ENCODE results near the gene TRIM23. TPM values are rescaled to one million over a fixed set of nuclear protein-coding genes. Genes with fewer than 3 reads are reported as not detected.

The TRIM23 gene
- total RNA-seq, 2 experiments from 2014 or later: 10.6 to 13.0 TPM

DNA sequence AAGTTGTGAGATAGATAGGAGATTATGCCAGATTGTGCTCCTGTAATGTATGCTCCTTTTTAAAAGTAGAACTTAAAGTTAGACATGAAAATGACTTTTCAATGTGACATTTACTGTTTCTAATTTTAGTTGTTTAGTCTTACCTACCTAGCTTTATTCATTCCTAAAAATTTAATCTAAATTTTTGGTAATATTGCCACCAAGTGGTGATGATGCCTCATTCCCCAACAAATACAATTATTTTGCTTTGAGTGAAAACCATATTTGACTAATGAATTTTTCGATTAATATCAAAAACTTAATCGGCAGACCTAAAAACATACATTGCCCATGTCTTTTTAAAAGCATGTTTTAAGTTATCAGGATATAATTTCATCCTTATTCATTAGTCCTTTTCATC, 35.4 kb downstream of the TRIM23 start:
- POLR2A ChIA-PET: interaction anchor here (0.6 kb wide), 2 partner anchors 21 to 122 kb away, joined by 5 to 8 read pairs; no protein-coding TSS in a partner anchor
- no peak overlapping the region for H3K27ac ChIP-seq (ENCODE audit: low read depth, low read length, poor library complexity, severe bottlenecking)
- intact Hi-C loops (cut with micrococcal nuclease; ENCODE audit: unreplicated experiment): no loop called here
- TF ChIP-seq EZH2phosphoT487 (IDR thresholded peaks at IDR 0.05; ENCODE audit: borderline replicate concordance, low read depth, low read length): no peak
- TF ChIP-seq CTCF (conservative IDR thresholded peaks at IDR 0.05; ENCODE audit: low read length): peak; percentile 63
- no peaks in the 10 kb centered on the region for H3K4me1 ChIP-seq (ENCODE audit: insufficient read depth, low read length, poor library complexity, severe bottlenecking)
- no TSS peak for BruUV-seq (replicated peaks)
- CTCF ChIA-PET (ENCODE audit: unreplicated experiment): no interaction called here
- DNase-seq (ENCODE audit: low spot score): no peak
- no peak overlapping the region for H2AFZ ChIP-seq (ENCODE audit: low read length)
- no peaks in the 10 kb centered on the region for H4K20me1 ChIP-seq (ENCODE audit: insufficient read depth, low read length)
- H3K9me2 ChIP-seq (ENCODE audit: insufficient read depth, low read length): no peaks in the 10 kb centered on the region
- H3K4me3 ChIP-seq (ENCODE audit: low read depth, low read length, poor library complexity, severe bottlenecking): no peak overlapping the region
- H3K79me2 ChIP-seq (ENCODE audit: insufficient read depth, low read depth, low read length): no peaks in the 10 kb centered on the region
- H3K4me2 ChIP-seq (ENCODE audit: low read length): no peak overlapping the region
- no peaks in the 10 kb centered on the region for H3K9me3 ChIP-seq (ENCODE audit: low read length)
- peaks cover 90% of the 10 kb centered on the region for H3K36me3 ChIP-seq (ENCODE audit: insufficient read depth, low read length)

DNA sequence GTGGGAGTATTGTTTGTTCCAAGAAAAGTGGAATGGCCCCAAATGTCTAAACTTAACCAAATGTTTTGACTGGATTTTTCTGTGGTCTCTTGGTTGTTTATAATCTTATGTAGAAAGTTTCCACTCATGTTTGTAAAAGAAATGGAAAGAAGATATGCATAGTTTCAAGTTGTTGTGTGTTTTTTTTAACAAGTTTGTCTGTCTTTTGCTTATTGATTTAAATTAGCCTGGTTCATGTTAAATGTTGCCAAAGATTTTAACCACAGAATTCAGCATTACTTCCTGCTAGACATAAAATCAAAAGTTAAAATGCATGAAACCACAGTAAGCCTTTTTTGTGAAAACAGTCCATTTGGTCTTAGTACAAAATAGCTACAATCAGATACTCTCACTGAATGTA, 47.0 kb downstream of the TRIM23 start:
- Histone ChIP-seq H4K20me1 (ENCODE audit: insufficient read depth, low read length) (no peaks in the 10 kb centered on the region), H3K4me1 (ENCODE audit: insufficient read depth, low read length, poor library complexity, severe bottlenecking) (no peaks in the 10 kb centered on the region), H3K36me3 (ENCODE audit: insufficient read depth, low read length) (peaks cover 79% of the 10 kb centered on the region), H3K27ac (ENCODE audit: low read depth, low read length, poor library complexity, severe bottlenecking) (no peak overlapping the region), H3K4me2 (ENCODE audit: low read length) (no peak overlapping the region), H3K9me2 (ENCODE audit: insufficient read depth, low read length) (no peaks in the 10 kb centered on the region), H3K9me3 (ENCODE audit: low read length) (no peaks in the 10 kb centered on the region), H3K4me3 (ENCODE audit: low read depth, low read length, poor library complexity, severe bottlenecking) (no peak overlapping the region), H3K79me2 (ENCODE audit: insufficient read depth, low read depth, low read length) (no peaks in the 10 kb centered on the region; the same call in 1 of the 2 replicates), H2AFZ (ENCODE audit: low read length) (no peak overlapping the region)
- ChIA-PET POLR2A (interaction anchor here (0.6 kb wide), 1 partner anchor 447 kb away, joined by 8 read pairs; no protein-coding TSS in a partner anchor), CTCF (ENCODE audit: unreplicated experiment) (no interaction called here)
- TF ChIP-seq CTCF (conservative IDR thresholded peaks at IDR 0.05; ENCODE audit: low read length): no peak
- no peak for TF ChIP-seq EZH2phosphoT487 (IDR thresholded peaks at IDR 0.05; ENCODE audit: borderline replicate concordance, low read depth, low read length)
- DNase-seq (ENCODE audit: low spot score): no peak
- intact Hi-C loops (cut with micrococcal nuclease; ENCODE audit: unreplicated experiment): no loop called here
- no TSS peak for BruUV-seq (replicated peaks)

GRCh38 chr5:65570598-65571226, 53.4 kb downstream of the TRIM23 start:
- Histone ChIP-seq H3K9me3 (ENCODE audit: low read length) (no peaks in the 10 kb centered on the region), H3K4me1 (ENCODE audit: insufficient read depth, low read length, poor library complexity, severe bottlenecking) (no peaks in the 10 kb centered on the region)
- POLR2A ChIA-PET: interaction anchor here (0.5 to 1.7 kb wide), 8 partner anchors 9 to 516 kb away, joined by 3 to 9 read pairs (median 4); partner anchors contain the start of gene TRIM23

More at GRCh38 chr5:65570598-65571226, 53.4 kb downstream of the TRIM23 start:
- Histone ChIP-seq H3K79me2 (ENCODE audit: insufficient read depth, low read depth, low read length) (peaks cover 32% of the 10 kb centered on the region; the same call in 1 of the 2 replicates), H4K20me1 (ENCODE audit: insufficient read depth, low read length) (peaks cover 8% of the 10 kb centered on the region; the same call in 1 of the 2 replicates), H3K4me3 (ENCODE audit: low read depth, low read length, poor library complexity, severe bottlenecking) (no peak overlapping the region), H3K4me2 (ENCODE audit: low read length) (no peak overlapping the region), H3K9me2 (ENCODE audit: insufficient read depth, low read length) (no peaks in the 10 kb centered on the region), H3K27ac (ENCODE audit: low read depth, low read length, poor library complexity, severe bottlenecking) (no peak overlapping the region), H2AFZ (ENCODE audit: low read length) (no peak overlapping the region), H3K36me3 (ENCODE audit: insufficient read depth, low read length) (peaks cover 61% of the 10 kb centered on the region)
- TF ChIP-seq CTCF (conservative IDR thresholded peaks at IDR 0.05; ENCODE audit: low read length) (no peak), EZH2phosphoT487 (IDR thresholded peaks at IDR 0.05; ENCODE audit: borderline replicate concordance, low read depth, low read length) (no peak)
- CTCF ChIA-PET (ENCODE audit: unreplicated experiment): no interaction called here
- no TSS peak for BruUV-seq (replicated peaks)
- no peak for DNase-seq (ENCODE audit: low spot score)
- intact Hi-C loops (cut with micrococcal nuclease; ENCODE audit: unreplicated experiment): no loop called here
